ENCODE data around the gene ZNF273. TPM values are rescaled to one million over a fixed set of nuclear protein-coding genes. Genes with fewer than 3 reads are reported as not detected.

Gene ZNF273
- total RNA-seq, 1 experiment from 2014 or later = 17.9 TPM

- Histone ChIP-seq H3K4me2 (ENCODE audit: insufficient read depth, insufficient read length, low read length) (no peak overlapping the region), H2BK120ac (ENCODE audit: low read depth, low read length, poor library complexity, severe bottlenecking) (no peak overlapping the region), H3K4ac (ENCODE audit: low read depth, low read length) (no peak overlapping the region), H3K18ac (ENCODE audit: insufficient read length, low read depth, low read length) (no peak overlapping the region), H3T11ph (ENCODE audit: low read length) (no peak overlapping the region), H2BK12ac (ENCODE audit: insufficient read length, low read depth, low read length) (no peak overlapping the region), H3K23ac (ENCODE audit: insufficient read length, low read depth, low read length) (no peak overlapping the region), H2BK20ac (ENCODE audit: low read depth, low read length, poor library complexity, severe bottlenecking) (no peak overlapping the region), H3K9me3 (ENCODE audit: control insufficient read depth, low read depth, low read length) (peaks cover 12% of the 10 kb centered on the region), H3K79me2 (ENCODE audit: insufficient read depth, low read length) (no peaks in the 10 kb centered on the region), H3K4me1 (ENCODE audit: insufficient read depth, low read length) (no peaks in the 10 kb centered on the region), H3K9ac (ENCODE audit: extremely low read depth, insufficient read length, low read length) (no peak overlapping the region), H4K8ac (replicated peaks; ENCODE audit: insufficient read length, low read depth, low read length) (no peak overlapping the region), H4K5ac (ENCODE audit: insufficient read length, low read depth, low read length) (no peak overlapping the region), H2BK5ac (ENCODE audit: insufficient read length, low read length) (no peak overlapping the region), H3K23me2 (ENCODE audit: insufficient read length, low read depth, low read length, poor library complexity, severe bottlenecking) (no peaks in the 10 kb centered on the region), H4K91ac (ENCODE audit: insufficient read length, low read depth, low read length) (no peak overlapping the region), H4K20me1 (ENCODE audit: control insufficient read depth, insufficient read depth, insufficient read length) (no peaks in the 10 kb centered on the region), H2AFZ (ENCODE audit: low read length) (no peak overlapping the region), H3K79me1 (ENCODE audit: insufficient read depth, low read depth, low read length, poor library complexity, severe bottlenecking) (no peaks in the 10 kb centered on the region), H3K14ac (ENCODE audit: insufficient read depth, low read length) (no peak overlapping the region), H2BK15ac (ENCODE audit: low read depth, low read length) (no peak overlapping the region), H3K27me3 (ENCODE audit: insufficient read depth, low read length) (no peaks in the 10 kb centered on the region), H2AK5ac (ENCODE audit: insufficient read length, low read length) (no peak overlapping the region), H3K56ac (ENCODE audit: insufficient read length, low read depth, low read length) (no peak overlapping the region), H3K27ac (ENCODE audit: insufficient read length, low read depth, low read length) (no peak overlapping the region)
- no CpG with 5 or more reads among the region's 18 CpGs for WGBS (ENCODE audit: extremely low coverage, insufficient read length, low lambda C conversion rate)
- Mint-ChIP-seq H3K4me3 (no peak overlapping the region), H3K27ac (no peak overlapping the region), H3K4me1 (no peaks in the 10 kb centered on the region), H3K27me3 (ENCODE audit: low read depth) (peaks cover 22% of the 10 kb centered on the region), H3K36me3 (ENCODE audit: insufficient read depth in 1 of 3, low read depth in 3 of 3) (peaks cover 0 to 8% (median 4%) of the 10 kb centered on the region in 3 experiments; a peak in 5 of 7 replicates), H3K9me3 (peaks cover 82 to 85% of the 10 kb centered on the region in 2 experiments)
- DNase-seq = peak; percentile 8
- TF ChIP-seq CTCF (conservative IDR thresholded peaks at IDR 0.05) = no peak
Measured at GRCh38 chr7:64867863-64868440, 35.1 kb upstream of the ZNF273 start.
